ENCODE measurements around the gene LIN52. TPM values are rescaled to one million over a fixed set of nuclear protein-coding genes. Genes with fewer than 3 reads are reported as not detected.

The LIN52 gene
- total and polyA plus RNA-seq, 2 experiments from 2014 or later, result 8.6 to 10.8 TPM

GRCh38 chr14:74065746-74066575, 18.8 kb upstream of the LIN52 start:
- no peak overlapping the region for H3K27ac Mint-ChIP-seq
- no peaks in the 10 kb centered on the region for H3K4me1 Mint-ChIP-seq
- no peaks in the 10 kb centered on the region for H4K20me1 ChIP-seq (replicated peaks; ENCODE audit: insufficient read depth)
- ATAC-seq (no peak), DNase-seq (ENCODE audit: low spot score) (no peak)
- no peaks in the 10 kb centered on the region for H3K79me2 ChIP-seq (replicated peaks; ENCODE audit: insufficient read depth)
- H3F3A ChIP-seq (replicated peaks; ENCODE audit: low read depth), result no peaks in the 10 kb centered on the region
- no peaks in the 10 kb centered on the region for H3K9me3 Mint-ChIP-seq
- no peak overlapping the region for H3K4me3 ChIP-seq
- H2AFZ ChIP-seq, result no peak overlapping the region
- no peak overlapping the region for H3K4me3 Mint-ChIP-seq
- H3K27ac ChIP-seq (ENCODE audit: low read depth), result no peak overlapping the region
- no peaks in the 10 kb centered on the region for H3K27me3 Mint-ChIP-seq (ENCODE audit: insufficient read depth, low read depth, poor library complexity)
- no peak overlapping the region for H3K4me2 ChIP-seq
- no peaks in the 10 kb centered on the region for H3K4me1 ChIP-seq (ENCODE audit: insufficient read depth)
- H3K36me3 Mint-ChIP-seq (ENCODE audit: low read depth), result peaks cover 24% of the 10 kb centered on the region
- H3K27me3 ChIP-seq (ENCODE audit: insufficient read depth), result no peaks in the 10 kb centered on the region
- no peaks in the 10 kb centered on the region for H3K9me2 ChIP-seq (ENCODE audit: insufficient read depth)
- no peak for TF ChIP-seq REST (IDR thresholded peaks at IDR 0.05; ENCODE audit: unreplicated experiment)
- no peak for TF ChIP-seq ZNF331 (CRISPR knock-in tag; IDR thresholded peaks at IDR 0.05; ENCODE audit: low read depth)
- no peaks in the 10 kb centered on the region for H3K36me3 ChIP-seq (ENCODE audit: insufficient read depth)

- H3K9me3 Mint-ChIP-seq, result no peaks in the 10 kb centered on the region
- DNase-seq (ENCODE audit: low spot score), result no peak
- Histone ChIP-seq H3K27ac (ENCODE audit: low read depth) (no peak overlapping the region), H3K36me3 (ENCODE audit: insufficient read depth) (no peaks in the 10 kb centered on the region), H3K27me3 (ENCODE audit: insufficient read depth) (no peaks in the 10 kb centered on the region), H3K4me3 (no peak overlapping the region), H3K79me2 (replicated peaks; ENCODE audit: insufficient read depth) (peaks cover under 1% of the 10 kb centered on the region; the same call in 1 of the 2 replicates), H4K20me1 (replicated peaks; ENCODE audit: insufficient read depth) (no peaks in the 10 kb centered on the region), H3F3A (replicated peaks; ENCODE audit: low read depth) (no peaks in the 10 kb centered on the region), H3K4me2 (no peak overlapping the region), H3K4me1 (ENCODE audit: insufficient read depth) (no peaks in the 10 kb centered on the region), H3K9me2 (ENCODE audit: insufficient read depth) (no peaks in the 10 kb centered on the region), H2AFZ (no peak overlapping the region)
- no peak overlapping the region for H3K4me3 Mint-ChIP-seq
- no peak overlapping the region for H3K27ac Mint-ChIP-seq
- no peaks in the 10 kb centered on the region for H3K4me1 Mint-ChIP-seq
- H3K36me3 Mint-ChIP-seq (ENCODE audit: low read depth), result no peaks in the 10 kb centered on the region
- ATAC-seq, result no peak
- peaks cover 1% of the 10 kb centered on the region for H3K27me3 Mint-ChIP-seq (ENCODE audit: insufficient read depth, low read depth, poor library complexity)
- TF ChIP-seq EZH2phosphoT487 (IDR thresholded peaks at IDR 0.05; ENCODE audit: unreplicated experiment), result no peak
- TF ChIP-seq CREB1 (CRISPR knock-in tag; IDR thresholded peaks at IDR 0.05; ENCODE audit: low read depth), result no peak
- no peak for TF ChIP-seq JUNB (IDR thresholded peaks at IDR 0.05; ENCODE audit: unreplicated experiment)
- no peak for TF ChIP-seq POLR2AphosphoS5 (IDR thresholded peaks at IDR 0.05; ENCODE audit: low read depth)
- TF ChIP-seq NANOG (IDR thresholded peaks at IDR 0.05; ENCODE audit: borderline replicate concordance), result no peak
- TF ChIP-seq CTCF (conservative IDR thresholded peaks at IDR 0.05; ENCODE audit: low read depth in 2 of 2), result no peak
- no peak for TF ChIP-seq ZNF114 (CRISPR knock-in tag; IDR thresholded peaks at IDR 0.05)
- TF ChIP-seq STAT1 (IDR thresholded peaks at IDR 0.05; ENCODE audit: unreplicated experiment), result no peak
These were observed 7.4 kb upstream of the LIN52 start for GRCh38 chr14:74077401-74077800.

All from GM23338 (cell line).